Lung (tissue), 12 donors: ENCODE results near the gene IRAK3. TPM values are rescaled to one million over a fixed set of nuclear protein-coding genes. Genes with fewer than 3 reads are reported as not detected.

Source experiments
- ATAC-seq: fragments of 200-7000 bp; cut with Tn5 transposase; one replicate; pipeline ENCODE4 v1.9.1; 2020; ENCODE audit warnings: moderate number of reproducible peaks; ENCODE audit not compliant: insufficient read depth, low FRiP score
- DNase-seq, 3 donors: peaks; one replicate each; pipeline ENCODE4 v3.0.0-alpha.2; 2013 to 2017
- H3K27ac ChIP-seq, 2 donors: one replicate each; pipeline ENCODE4 v1.5.1; 2013; ENCODE audit warnings: mild to moderate bottlenecking in 2 of 2, moderate library complexity in 2 of 2, control low read depth in 1 of 2, inconsistent platforms in 1 of 2, low read depth in 1 of 2, low read length in 1 of 2
- H3K27me3 ChIP-seq, 3 donors: one replicate each; pipeline ENCODE4 v1.5.1; 2013; ENCODE audit warnings: low read length in 2 of 3; ENCODE audit not compliant: control insufficient read depth in 3 of 3, insufficient read depth in 3 of 3
- H3K36me3 ChIP-seq, 4 donors: one replicate each; pipeline ENCODE4 v1.5.1; 2013; ENCODE audit warnings: low read length in 4 of 4, mild to moderate bottlenecking in 1 of 4, moderate library complexity in 1 of 4; ENCODE audit not compliant: control insufficient read depth in 4 of 4, insufficient read depth in 4 of 4
- H3K4me1 ChIP-seq, 5 donors: one replicate each; pipeline ENCODE4 v1.5.1; 2013; ENCODE audit warnings: low read length in 5 of 5, mild to moderate bottlenecking in 2 of 5, moderate library complexity in 1 of 5; ENCODE audit not compliant: control insufficient read depth in 5 of 5, insufficient read depth in 5 of 5
- H3K4me3 ChIP-seq: one replicate; pipeline ENCODE4 v1.5.1; 2013; ENCODE audit warnings: mild to moderate bottlenecking, control low read depth, moderate library complexity
- H3K9ac ChIP-seq, 2 donors: one replicate each; pipeline ENCODE4 v1.5.1; 2013; ENCODE audit warnings: low read length in 2 of 2, control low read depth in 1 of 2; ENCODE audit not compliant: insufficient read depth in 1 of 2
- H3K9me3 ChIP-seq, 4 donors: one replicate each; pipeline ENCODE4 v1.5.1; 2013; ENCODE audit warnings: low read length in 3 of 4, mild to moderate bottlenecking in 1 of 4, moderate library complexity in 1 of 4; ENCODE audit not compliant: control insufficient read depth in 4 of 4, insufficient read depth in 3 of 4
- WGBS, 2 donors: extraction: QIAGEN DNeasy Blood & Tissue Kit; methylation state at CpG; one replicate each; pipeline ENCODE4 v1.1.7; 2013; 5-methylcytosine and 5-hydroxymethylcytosine counted together
- polyA plus RNA-seq, 2 donors: library from polyadenylated mRNA; stranded (reverse); fragments of 200-250 nt; gene quantifications; one replicate each; pipeline ENCODE4 v1.2.1, GENCODE V29; 2013
- total RNA-seq, 2 donors: library from RNA; depleted of rRNA in 1 of 2; stranded (reverse); fragments of >200 nt in 1 of 2; gene quantifications; one replicate each; pipeline ENCODE4 v1.2.1, GENCODE V29; 2014 to 2021
- TF ChIP-seq, protein P1 (sequence below): IDR thresholded peaks from 2 replicates; pipeline ENCODE4 v1.5.1; 2012; ENCODE audit warnings: mild to moderate bottlenecking; ENCODE audit errors: control extremely low read depth, extremely low read depth
- donor health status: control.
- donor health status: control.
- donor health status: Bipolar disorder and iron deficiency.
- donor health status: healthy.
- donor health status: DM: yes; HTN: yes; CAD: no.

IRAK3 gene
- total and polyA plus RNA-seq, 4 donors, result 7.8 to 77.2 (median 51.2) TPM

- no peaks in the 10 kb centered on the region for H3K36me3 ChIP-seq
- no peaks in the 10 kb centered on the region for H3K9me3 ChIP-seq
- no peak overlapping the region for H3K27ac ChIP-seq
- DNase-seq (no peak), ATAC-seq (no peak)
- no peak overlapping the region for H3K4me3 ChIP-seq
- H3K4me1 ChIP-seq, result no peaks in the 10 kb centered on the region
- TF ChIP-seq, protein P1, sequence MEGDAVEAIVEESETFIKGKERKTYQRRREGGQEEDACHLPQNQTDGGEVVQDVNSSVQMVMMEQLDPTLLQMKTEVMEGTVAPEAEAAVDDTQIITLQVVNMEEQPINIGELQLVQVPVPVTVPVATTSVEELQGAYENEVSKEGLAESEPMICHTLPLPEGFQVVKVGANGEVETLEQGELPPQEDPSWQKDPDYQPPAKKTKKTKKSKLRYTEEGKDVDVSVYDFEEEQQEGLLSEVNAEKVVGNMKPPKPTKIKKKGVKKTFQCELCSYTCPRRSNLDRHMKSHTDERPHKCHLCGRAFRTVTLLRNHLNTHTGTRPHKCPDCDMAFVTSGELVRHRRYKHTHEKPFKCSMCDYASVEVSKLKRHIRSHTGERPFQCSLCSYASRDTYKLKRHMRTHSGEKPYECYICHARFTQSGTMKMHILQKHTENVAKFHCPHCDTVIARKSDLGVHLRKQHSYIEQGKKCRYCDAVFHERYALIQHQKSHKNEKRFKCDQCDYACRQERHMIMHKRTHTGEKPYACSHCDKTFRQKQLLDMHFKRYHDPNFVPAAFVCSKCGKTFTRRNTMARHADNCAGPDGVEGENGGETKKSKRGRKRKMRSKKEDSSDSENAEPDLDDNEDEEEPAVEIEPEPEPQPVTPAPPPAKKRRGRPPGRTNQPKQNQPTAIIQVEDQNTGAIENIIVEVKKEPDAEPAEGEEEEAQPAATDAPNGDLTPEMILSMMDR, result no peak
- 82 to 84% methylated on average over 1 of the region's 1 CpG for WGBS, 2 donors
- H3K27me3 ChIP-seq, result no peaks in the 10 kb centered on the region
- H3K9ac ChIP-seq, result no peak overlapping the region
These were observed 84.1 kb downstream of the IRAK3 start for GRCh38 chr12:66273147-66273546.

- 34 to 59% methylated on average over 2 of the region's 2 CpGs for WGBS, 2 donors
- Histone ChIP-seq H3K27me3 (no peaks in the 10 kb centered on the region), H3K9me3 (no peaks in the 10 kb centered on the region), H3K27ac (no peak overlapping the region), H3K36me3 (no peaks in the 10 kb centered on the region), H3K9ac (no peak overlapping the region), H3K4me1 (peaks cover 0 to 1% (median 0%) of the 10 kb centered on the region in 5 donors), H3K4me3 (no peak overlapping the region)
- DNase-seq (no peak), ATAC-seq (no peak)
- TF ChIP-seq, protein P1, result no peak
These were observed 86.0 kb downstream of the IRAK3 start for GRCh38 chr12:66275040-66275439.

DNA sequence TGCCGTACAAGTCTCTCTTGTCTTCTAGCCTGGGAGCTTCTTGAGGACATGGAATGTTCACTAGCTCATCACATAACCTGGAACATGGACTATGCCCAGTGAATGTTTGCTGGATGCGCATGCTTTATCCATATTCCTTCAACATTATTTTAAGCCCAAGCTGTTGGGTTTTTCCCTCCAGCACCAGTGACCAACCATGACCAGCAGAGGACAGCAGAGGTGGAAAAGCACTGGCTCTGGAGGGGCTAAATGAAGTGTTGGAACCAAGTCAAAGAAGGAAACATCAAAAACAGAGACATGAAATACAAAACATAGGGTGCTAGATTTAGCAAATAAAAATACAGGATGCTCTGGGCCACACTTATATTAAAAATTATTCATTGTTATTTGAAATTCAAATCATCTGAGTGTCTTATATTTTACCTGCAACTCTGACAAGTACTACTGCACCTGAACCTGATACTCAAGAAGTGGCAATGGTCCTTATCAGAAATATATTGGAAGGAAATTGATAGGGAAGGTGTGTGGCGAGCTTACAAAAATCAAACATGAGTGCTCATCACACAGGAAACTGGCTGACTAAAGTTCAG lies 90.2 kb downstream of the IRAK3 start:
- 56 to 60% methylated on average over 3 of the region's 3 CpGs for WGBS, 2 donors
- Histone ChIP-seq H3K9me3 (no peaks in the 10 kb centered on the region), H3K4me3 (no peak overlapping the region), H3K9ac (no peak overlapping the region), H3K4me1 (peaks cover 0 to 1% (median 0%) of the 10 kb centered on the region in 5 donors), H3K27ac (no peak overlapping the region), H3K27me3 (no peaks in the 10 kb centered on the region), H3K36me3 (no peaks in the 10 kb centered on the region)
- ATAC-seq (no peak), DNase-seq (peak; percentile 25 to 46 (median 42))
- TF ChIP-seq, protein P1, result peak; percentile 39

- Histone ChIP-seq H3K36me3 (no peaks in the 10 kb centered on the region), H3K4me3 (no peak overlapping the region), H3K27me3 (no peaks in the 10 kb centered on the region), H3K9ac (no peak overlapping the region), H3K4me1 (peaks cover 0 to 1% (median 0%) of the 10 kb centered on the region in 5 donors), H3K9me3 (no peaks in the 10 kb centered on the region), H3K27ac (no peak overlapping the region)
- DNase-seq (no peak), ATAC-seq (no peak)
- TF ChIP-seq, protein P1, result no peak
- 32 to 57% methylated on average over 1 of the region's 1 CpG for WGBS, 2 donors
These were observed 91.5 kb downstream of the IRAK3 start for GRCh38 chr12:66280561-66280960.
